ENCODE results near the gene RPEL1.
"Not testable (repeated sequence)": the region's sequence is repeated elsewhere in the genome, so short reads cannot be mapped to it uniquely, and the experiment has no call there.

RPEL1 gene

GRCh38 chr10:103245587-103245986 lies at the start of gene RPEL1:
RPEL1 (plus strand) TSS chr10:103245887; CDS start chr10:103245997, 110 bp downstream.
- not testable (repeated sequence) for DNase-seq (ENCODE audit: low read depth)

DNA sequence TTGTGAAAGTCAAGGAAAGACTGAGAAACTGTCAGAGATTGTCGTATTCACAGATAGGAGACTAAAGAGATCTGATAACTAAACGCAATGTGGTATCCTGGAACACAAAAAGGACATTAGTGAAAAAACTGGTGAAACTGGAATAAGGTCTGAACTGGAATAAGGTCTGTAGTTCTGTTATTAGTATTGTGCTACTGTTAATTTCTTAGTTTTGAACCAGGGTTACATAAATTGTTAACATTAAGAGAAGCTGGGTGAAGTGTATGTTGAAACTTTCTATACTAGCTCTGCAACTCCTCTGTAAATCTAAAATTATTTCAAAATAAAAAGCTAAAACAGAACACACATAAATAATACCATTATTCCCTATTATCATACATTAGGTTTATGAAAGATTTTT lies 49.2 kb upstream of the RPEL1 start:
- no peak for DNase-seq (ENCODE audit: low read depth)

DNA sequence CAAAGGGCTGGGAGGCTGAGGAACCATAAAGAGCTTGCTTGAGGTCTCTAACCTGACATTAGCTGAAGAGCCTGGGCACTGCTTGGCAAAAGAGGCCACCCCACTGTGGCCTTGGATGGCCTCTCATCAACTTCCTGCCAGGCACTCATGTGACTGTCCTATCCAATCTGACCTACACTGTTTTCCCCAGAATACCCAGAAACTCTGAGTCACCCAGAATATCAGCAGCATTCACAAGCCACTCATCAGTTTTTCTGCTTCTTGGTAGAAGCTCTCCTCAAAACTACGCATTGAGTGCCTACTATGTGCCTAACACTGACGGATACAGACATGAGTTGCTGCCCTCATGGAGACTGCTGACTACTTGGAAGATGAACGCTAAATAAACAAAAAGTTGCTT lies 48.5 kb upstream of the RPEL1 start:
- DNase-seq (ENCODE audit: low read depth), result peak; percentile 11

DNA sequence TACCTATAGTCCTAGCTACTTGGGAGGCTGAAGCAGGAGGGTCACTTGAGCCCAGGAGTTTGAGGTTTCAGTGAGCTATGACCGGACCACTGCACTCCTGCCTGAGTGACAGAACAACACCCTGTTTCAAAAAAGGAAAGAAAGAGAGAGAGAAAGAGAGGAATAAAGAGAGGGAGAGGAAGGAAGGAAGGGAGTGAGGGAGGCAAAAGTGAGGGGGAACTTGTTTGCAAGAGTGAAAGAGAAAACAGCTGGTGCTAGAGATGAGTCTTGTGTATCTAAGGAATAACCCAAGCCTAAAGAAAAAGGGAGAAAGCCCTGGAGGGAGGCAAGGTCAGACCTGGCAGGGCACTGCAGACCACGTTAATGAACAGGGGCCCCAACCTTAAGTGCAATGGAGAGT lies 47.8 kb upstream of the RPEL1 start:
- DNase-seq (ENCODE audit: low read depth), result no peak

DNA sequence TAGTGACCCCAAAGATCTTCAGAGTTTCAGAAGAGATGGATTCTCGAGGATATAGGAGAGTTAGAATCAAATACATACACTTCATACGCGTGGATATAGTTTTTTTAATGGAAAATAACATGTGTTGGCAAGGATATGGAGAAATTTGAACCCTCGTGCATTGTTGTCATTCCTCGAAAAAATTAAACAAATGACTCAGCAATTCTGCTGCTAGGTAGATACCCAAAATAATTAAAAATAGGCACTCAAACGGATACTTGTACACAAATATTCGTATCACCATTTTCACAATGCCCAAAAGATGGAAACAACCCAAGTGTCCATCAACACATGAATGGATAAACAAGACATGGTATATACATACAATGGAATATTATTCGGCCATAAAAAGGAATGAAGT lies 47.0 kb upstream of the RPEL1 start:
- DNase-seq (ENCODE audit: low read depth), result no peak

DNA sequence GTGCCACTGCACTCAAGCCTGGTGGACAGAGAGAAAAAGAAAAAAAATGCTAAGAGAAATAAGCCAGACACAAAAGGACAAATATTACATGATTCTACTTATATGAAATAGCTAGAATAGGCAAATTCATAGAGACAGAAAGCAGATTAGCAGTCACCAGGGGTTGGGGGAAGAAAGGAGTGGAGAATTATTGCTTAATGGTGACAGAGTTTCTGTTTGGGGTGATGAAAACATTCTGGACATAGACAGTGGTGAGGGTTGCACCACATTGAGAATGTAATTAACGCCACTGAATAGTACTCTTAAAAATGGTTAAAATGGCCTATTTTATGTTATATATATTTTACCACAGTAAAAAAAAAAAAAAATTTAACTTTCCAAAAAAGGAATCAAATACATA lies 46.2 kb upstream of the RPEL1 start:
- no peak for DNase-seq (ENCODE audit: low read depth)

DNA sequence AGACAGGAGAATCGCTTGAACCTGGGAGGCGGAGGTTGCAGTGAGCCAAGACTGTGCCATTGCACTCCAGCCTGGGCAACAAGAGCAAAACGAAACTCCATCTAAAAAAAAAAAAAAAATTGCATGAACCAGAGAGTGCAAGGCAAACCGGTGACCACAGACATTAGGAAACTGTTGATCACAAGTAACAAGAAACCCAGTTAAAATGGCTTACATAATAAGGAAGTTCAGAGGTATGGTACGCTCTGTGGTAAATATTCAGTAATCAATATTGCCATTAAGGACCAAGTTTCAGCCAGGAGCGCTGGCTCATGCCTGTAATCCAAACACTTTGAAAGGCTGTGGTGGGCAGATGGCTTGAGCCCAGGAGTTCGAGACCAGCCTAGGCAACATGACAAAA lies 43.4 kb upstream of the RPEL1 start:
- DNase-seq (ENCODE audit: low read depth), result no peak

DNA sequence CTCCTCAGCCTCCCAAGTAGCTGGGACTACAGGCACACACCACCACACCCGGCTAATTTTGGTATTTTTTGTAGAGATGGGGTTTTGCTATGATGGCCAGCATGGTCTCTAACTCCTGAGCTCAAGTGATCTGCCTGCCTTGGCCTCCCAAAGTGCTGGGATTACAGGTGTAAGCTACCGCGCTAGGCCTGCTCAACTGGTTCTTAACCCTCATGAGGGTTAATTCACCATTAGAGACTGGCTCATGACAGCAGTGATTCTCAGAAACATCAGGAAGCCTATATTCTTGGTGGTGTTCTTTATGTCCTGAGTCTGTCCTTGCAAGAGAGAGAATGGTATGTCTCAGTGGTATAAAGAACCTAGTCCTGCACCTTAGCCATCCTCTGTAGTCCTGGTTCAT lies 42.2 kb upstream of the RPEL1 start:
- no peak for DNase-seq (ENCODE audit: low read depth)

GRCh38 chr10:103204353-103205255 lies 41.1 kb upstream of the RPEL1 start:
- no peak for DNase-seq (ENCODE audit: low read depth)

GRCh38 chr10:103205401-103205800 lies 40.3 kb upstream of the RPEL1 start:
- DNase-seq (ENCODE audit: low read depth), result not testable (repeated sequence)

- not testable (repeated sequence) for DNase-seq (ENCODE audit: low read depth)
Measured at GRCh38 chr10:103206715-103207114, 39.0 kb upstream of the RPEL1 start.

- no peak for DNase-seq (ENCODE audit: low read depth)
Measured at GRCh38 chr10:103207141-103207540, 38.5 kb upstream of the RPEL1 start.

GRCh38 chr10:103207643-103208042 lies 38.0 kb upstream of the RPEL1 start:
- not testable (repeated sequence) for DNase-seq (ENCODE audit: low read depth)

- not testable (repeated sequence) for DNase-seq (ENCODE audit: low read depth)
Measured at GRCh38 chr10:103210262-103210661, 35.4 kb upstream of the RPEL1 start.

- no peak for DNase-seq (ENCODE audit: low read depth)
Measured at GRCh38 chr10:103215601-103216000, 30.1 kb upstream of the RPEL1 start.

DNA sequence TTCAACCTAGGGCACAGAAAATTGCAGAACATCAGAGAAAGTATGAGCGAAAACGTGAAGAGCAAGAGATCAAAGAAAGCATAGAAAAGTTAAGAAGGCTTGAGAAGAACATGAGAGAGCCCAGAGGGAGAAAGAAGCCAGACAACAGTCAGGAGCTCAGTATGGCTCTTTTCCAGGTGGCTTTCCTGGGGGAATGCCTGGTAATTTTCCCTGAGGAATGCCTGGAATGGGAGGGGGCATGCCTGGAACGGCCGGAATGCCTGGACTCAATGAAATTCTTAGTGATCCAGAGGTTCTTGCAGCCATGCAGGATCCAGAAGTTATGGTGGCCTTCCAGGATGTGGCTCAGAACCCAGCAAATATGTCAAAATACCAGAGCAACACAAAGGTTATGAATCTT lies 29.3 kb upstream of the RPEL1 start:
- not testable (repeated sequence) for DNase-seq (ENCODE audit: low read depth)

- no peak for DNase-seq (ENCODE audit: low read depth)
Measured at GRCh38 chr10:103224133-103224532, 21.6 kb upstream of the RPEL1 start.

- DNase-seq (ENCODE audit: low read depth), result not testable (repeated sequence)
Measured at GRCh38 chr10:103224721-103225120, 21.0 kb upstream of the RPEL1 start.

DNA sequence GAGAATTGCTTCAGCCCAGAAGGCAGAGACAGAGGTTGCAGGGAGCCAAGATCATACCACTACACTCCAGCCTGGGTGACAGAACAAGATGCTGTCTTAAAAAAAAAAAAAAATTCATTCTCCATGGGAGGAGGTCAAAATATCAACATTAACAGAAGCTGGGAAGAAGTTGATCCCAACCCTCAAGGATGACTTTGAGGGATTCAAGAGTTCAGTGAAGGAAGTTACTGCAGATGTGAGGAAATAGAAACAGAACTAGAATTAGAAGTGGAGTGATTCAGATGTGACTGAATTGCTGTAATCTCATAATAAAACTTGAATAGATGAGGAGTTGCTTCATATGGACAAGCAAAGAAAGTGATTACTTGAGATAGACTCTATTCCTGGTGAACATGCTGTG lies 19.7 kb upstream of the RPEL1 start:
- DNase-seq (ENCODE audit: low read depth), result no peak

DNA sequence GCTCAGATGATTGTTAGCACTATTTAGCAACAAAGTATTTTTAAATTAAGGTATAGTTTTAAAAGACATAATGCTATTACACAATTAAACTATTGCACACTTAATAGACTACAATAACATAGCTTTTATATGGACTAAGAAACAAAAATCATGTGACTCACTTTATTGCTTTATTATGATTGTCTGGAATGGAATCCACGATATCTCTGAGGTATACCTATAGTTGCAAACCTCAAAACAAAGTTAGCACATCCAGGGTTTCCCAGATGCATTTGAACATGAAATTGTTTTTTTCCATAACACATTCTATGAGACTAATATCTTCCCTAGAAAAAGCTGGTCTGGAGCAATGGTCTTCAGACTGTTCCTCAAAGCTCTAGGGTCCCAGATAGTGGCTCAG lies 18.3 kb upstream of the RPEL1 start:
- DNase-seq (ENCODE audit: low read depth), result no peak

GRCh38 chr10:103231047-103231551 lies 14.6 kb upstream of the RPEL1 start:
- DNase-seq (ENCODE audit: low read depth), result no peak

- no peak for DNase-seq (ENCODE audit: low read depth)
Measured at GRCh38 chr10:103232131-103232673, 13.5 kb upstream of the RPEL1 start.

DNA sequence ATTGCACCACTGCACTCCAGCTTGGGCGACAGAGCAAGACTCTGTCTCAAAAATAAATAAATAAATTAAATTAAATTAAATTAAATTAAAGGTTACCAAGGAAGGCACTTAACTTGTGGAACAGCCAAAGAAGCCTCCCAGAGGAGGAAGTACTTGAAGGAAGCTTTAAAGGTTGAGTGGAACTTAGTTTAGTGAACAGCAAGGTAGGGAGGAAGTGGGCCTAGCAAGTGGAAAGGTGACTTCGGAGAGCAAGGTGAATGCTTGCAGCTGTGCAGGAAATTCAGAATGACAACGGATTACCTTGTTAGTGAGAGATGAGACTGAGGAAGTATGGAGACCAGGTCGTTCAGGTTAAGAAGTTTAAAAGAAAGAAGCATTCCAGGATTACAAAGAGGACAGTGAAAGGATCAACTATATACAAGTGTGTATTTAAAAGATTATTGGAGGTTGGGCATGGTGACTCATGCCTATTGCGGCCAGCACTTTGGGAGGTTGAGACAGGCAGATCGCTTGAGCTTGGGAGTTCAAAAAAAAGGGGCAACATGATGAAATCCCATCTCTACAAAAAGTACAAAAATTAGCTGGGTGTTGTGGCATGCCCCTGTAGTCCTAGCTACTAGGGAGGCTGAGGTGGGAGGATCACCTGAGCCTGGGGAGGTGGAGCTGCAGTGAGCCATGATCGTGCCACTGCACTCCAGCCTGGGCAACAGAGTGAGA lies 12.8 kb upstream of the RPEL1 start:
- DNase-seq (ENCODE audit: low read depth), result no peak
